Activated CD8-positive, alpha-beta T cell treated with anti-CD3 and anti-CD28 coated beads, Interleukin-2, amount 10 ng/mL, durations not matched to agents 7 days and 5 days (primary cell): ENCODE data around the gene IL17REL. TPM values are rescaled to one million over a fixed set of nuclear protein-coding genes. Genes with fewer than 3 reads are reported as not detected.

Source experiments
- ATAC-seq: fragments of 150-1000 bp; cut with Tn5 transposase; one replicate; pipeline ENCODE4 v1.10.0; 2021; ENCODE audit warnings: moderate library complexity
- CTCF ChIA-PET: fragments of 350-600 bp; sonication (Branson Sonifier 250); formaldehyde crosslinking; loops from one replicate; lab custom pipeline; 2021; ENCODE audit warnings: antibody characterized with exemption; lab: Charles Lee
- POLR2A ChIA-PET: fragments of 350-600 bp; sonication (Branson Sonifier 250); formaldehyde crosslinking; loops from one replicate; lab custom pipeline; 2021; ENCODE audit warnings: antibody characterized with exemption; lab: Charles Lee
- DNase-seq: peaks from one replicate; pipeline ENCODE4 v3.0.0-alpha.2; 2020
- H3K27ac Mint-ChIP-seq: one replicate; pipeline ENCODE4 v1.8.0; 2021; ENCODE audit warnings: mild to moderate bottlenecking, mixed read lengths
- H3K27me3 Mint-ChIP-seq: one replicate; pipeline ENCODE4 v1.8.0; 2021; ENCODE audit warnings: low read depth, mixed read lengths
- H3K36me3 Mint-ChIP-seq: one replicate; pipeline ENCODE4 v1.8.0; 2021; ENCODE audit warnings: low read depth, mixed read lengths
- H3K4me1 Mint-ChIP-seq: one replicate; pipeline ENCODE4 v1.8.0; 2021; ENCODE audit warnings: low read depth, mixed read lengths
- H3K4me3 Mint-ChIP-seq: one replicate; pipeline ENCODE4 v1.8.0; 2021; ENCODE audit warnings: mild to moderate bottlenecking, mixed read lengths
- H3K9me3 Mint-ChIP-seq: one replicate; pipeline ENCODE4 v1.8.0; 2022; ENCODE audit warnings: mixed read lengths; ENCODE audit not compliant: insufficient read depth
- total RNA-seq, 2 experiments: library from RNA; stranded (reverse); gene quantifications; one replicate each; pipeline ENCODE4 v1.2.3, GENCODE V29; 2021

The IL17REL gene
- total RNA-seq, 2 experiments from 2014 or later: not detected

- Mint-ChIP-seq H3K4me1 (peaks cover 4% of the 10 kb centered on the region), H3K36me3 (no peaks in the 10 kb centered on the region), H3K4me3 (no peak overlapping the region), H3K27me3 (no peaks in the 10 kb centered on the region), H3K27ac (no peak overlapping the region), H3K9me3 (no peaks in the 10 kb centered on the region)
- DNase-seq (peak; percentile 86), ATAC-seq (peak; percentile 97)
- ChIA-PET CTCF (interaction anchor here (0.5 to 3.8 kb wide), 37 partner anchors 11 to 268 kb away, joined by 3 to 90 read pairs (median 4); partner anchors contain the start of genes ALG12, CRELD2, IL17REL and MLC1), POLR2A (interaction anchor here (0.6 to 1.1 kb wide), 3 partner anchors 68 to 204 kb away, joined by 3 to 4 read pairs (median 3); no protein-coding TSS in a partner anchor)
Measured at GRCh38 chr22:50030297-50031188, 18.0 kb upstream of the IL17REL start.

- ATAC-seq (no peak), DNase-seq (no peak)
- CTCF ChIA-PET: interaction anchor here (0.6 to 2.1 kb wide), 3 partner anchors 97 to 341 kb away, joined by 3 to 6 read pairs (median 4); no protein-coding TSS in a partner anchor
- POLR2A ChIA-PET: interaction anchor here (1.1 kb wide), 1 partner anchor 32 kb away, joined by 4 read pairs; no protein-coding TSS in a partner anchor
- Mint-ChIP-seq H3K27ac (no peak overlapping the region), H3K36me3 (no peaks in the 10 kb centered on the region), H3K4me1 (peaks cover 4% of the 10 kb centered on the region), H3K4me3 (no peak overlapping the region), H3K27me3 (no peaks in the 10 kb centered on the region), H3K9me3 (no peaks in the 10 kb centered on the region)
Measured at GRCh38 chr22:50027639-50028537, 15.3 kb upstream of the IL17REL start.

- no peak for DNase-seq
- POLR2A ChIA-PET: no interaction called here
- Mint-ChIP-seq H3K36me3 (no peaks in the 10 kb centered on the region), H3K27ac (no peak overlapping the region), H3K4me3 (no peak overlapping the region), H3K27me3 (no peaks in the 10 kb centered on the region), H3K4me1 (peaks cover 4% of the 10 kb centered on the region), H3K9me3 (no peaks in the 10 kb centered on the region)
- no peak for ATAC-seq
- CTCF ChIA-PET: interaction anchor here (1.9 to 2.1 kb wide), 2 partner anchors 95 to 100 kb away, joined by 4 to 6 read pairs; no protein-coding TSS in a partner anchor
Measured at GRCh38 chr22:50025993-50026392, 13.4 kb upstream of the IL17REL start.

GRCh38 chr22:50022171-50022819 lies 9.7 kb upstream of the IL17REL start:
- no peak overlapping the region for H3K4me3 Mint-ChIP-seq
- H3K27ac Mint-ChIP-seq: no peak overlapping the region
- ATAC-seq (no peak), DNase-seq (no peak)
- no peaks in the 10 kb centered on the region for H3K36me3 Mint-ChIP-seq
- H3K4me1 Mint-ChIP-seq: peaks cover 16% of the 10 kb centered on the region
- POLR2A ChIA-PET: no interaction called here
- CTCF ChIA-PET: no interaction called here
- no peaks in the 10 kb centered on the region for H3K9me3 Mint-ChIP-seq
- H3K27me3 Mint-ChIP-seq: no peaks in the 10 kb centered on the region

GRCh38 chr22:50020606-50021005 lies 8.0 kb upstream of the IL17REL start:
- Mint-ChIP-seq H3K27me3 (no peaks in the 10 kb centered on the region), H3K4me1 (peaks cover 28% of the 10 kb centered on the region), H3K36me3 (no peaks in the 10 kb centered on the region), H3K4me3 (no peak overlapping the region), H3K27ac (no peak overlapping the region), H3K9me3 (no peaks in the 10 kb centered on the region)
- ChIA-PET CTCF (no interaction called here), POLR2A (no interaction called here)
- DNase-seq: no peak
- no peak for ATAC-seq

- no peak for ATAC-seq
- Mint-ChIP-seq H3K27me3 (no peaks in the 10 kb centered on the region), H3K27ac (no peak overlapping the region), H3K4me1 (peaks cover 28% of the 10 kb centered on the region), H3K9me3 (no peaks in the 10 kb centered on the region), H3K36me3 (no peaks in the 10 kb centered on the region), H3K4me3 (no peak overlapping the region)
- no peak for DNase-seq
- CTCF ChIA-PET: interaction anchor here (0.7 to 1.2 kb wide), 2 partner anchors 11 to 26 kb away, joined by 3 to 7 read pairs; no protein-coding TSS in a partner anchor
- POLR2A ChIA-PET: no interaction called here
Measured at GRCh38 chr22:50019316-50019715, 6.8 kb upstream of the IL17REL start.

- ChIA-PET POLR2A (no interaction called here), CTCF (interaction anchor here (0.7 to 5.9 kb wide), 5 partner anchors 11 to 88 kb away, joined by 3 to 23 read pairs (median 4); no protein-coding TSS in a partner anchor)
- H3K4me3 Mint-ChIP-seq: no peak overlapping the region
- H3K36me3 Mint-ChIP-seq: no peaks in the 10 kb centered on the region
- no peaks in the 10 kb centered on the region for H3K9me3 Mint-ChIP-seq
- H3K4me1 Mint-ChIP-seq: peaks cover 28% of the 10 kb centered on the region
- peak overlapping the region; percentile 9 for H3K27ac Mint-ChIP-seq
- DNase-seq (no peak), ATAC-seq (no peak)
- H3K27me3 Mint-ChIP-seq: no peaks in the 10 kb centered on the region
Measured at GRCh38 chr22:50018608-50019285, 6.2 kb upstream of the IL17REL start.

- ChIA-PET POLR2A (no interaction called here), CTCF (interaction anchor here (0.7 to 5.9 kb wide), 4 partner anchors 12 to 256 kb away, joined by 3 to 23 read pairs (median 4); no protein-coding TSS in a partner anchor)
- H3K4me1 Mint-ChIP-seq: peaks cover 28% of the 10 kb centered on the region
- H3K27me3 Mint-ChIP-seq: no peaks in the 10 kb centered on the region
- no peaks in the 10 kb centered on the region for H3K36me3 Mint-ChIP-seq
- H3K27ac Mint-ChIP-seq: no peak overlapping the region
- H3K4me3 Mint-ChIP-seq: no peak overlapping the region
- DNase-seq (no peak), ATAC-seq (no peak)
- no peaks in the 10 kb centered on the region for H3K9me3 Mint-ChIP-seq
Measured at GRCh38 chr22:50017701-50018224, 5.2 kb upstream of the IL17REL start.

- Mint-ChIP-seq H3K27ac (no peak overlapping the region), H3K4me3 (no peak overlapping the region), H3K9me3 (no peaks in the 10 kb centered on the region), H3K4me1 (peaks cover 28% of the 10 kb centered on the region), H3K36me3 (no peaks in the 10 kb centered on the region), H3K27me3 (no peaks in the 10 kb centered on the region)
- peak; percentile 31 for DNase-seq
- ChIA-PET CTCF (interaction anchor here (1.1 to 5.9 kb wide), 2 partner anchors 13 to 256 kb away, joined by 4 to 23 read pairs; no protein-coding TSS in a partner anchor), POLR2A (no interaction called here)
- peak; percentile 17 for ATAC-seq
Measured at GRCh38 chr22:50016988-50017700, 4.6 kb upstream of the IL17REL start.
